K562 (cell line): ENCODE measurements around the gene COPS6. TPM values are rescaled to one million over a fixed set of nuclear protein-coding genes. Genes with fewer than 3 reads are reported as not detected.
A peak's percentile ranks its signal among the peaks of the same experiment; 100 is the strongest.

ENCODE experiments used
- ARHGAP35 ChIP-seq: fragments of 450-650 bp; IDR thresholded peaks from 2 replicates; pipeline ENCODE4 v1.6.1; 2018; ENCODE audit not compliant: partially characterized antibody
- BCOR ChIP-seq: fragments of 450-650 bp; IDR thresholded peaks from 2 replicates; pipeline ENCODE4 v1.6.1; 2016
- CAMTA2 ChIP-seq: fragments of 250-450 bp; sonication (Bioruptor Pico); conservative IDR thresholded peaks from 2 replicates; pipeline ENCODE4 v1.5.1; 2022
- CBFA2T3 ChIP-seq: fragments of 450-650 bp; IDR thresholded peaks from 2 replicates; pipeline ENCODE4 v1.6.1; 2017
- CHAMP1 ChIP-seq: fragments of 450-650 bp; IDR thresholded peaks from 2 replicates; pipeline ENCODE4 v1.6.1; 2016; ENCODE audit warnings: mild to moderate bottlenecking
- DIDO1 ChIP-seq: fragments of 450-650 bp; IDR thresholded peaks from 2 replicates; pipeline ENCODE4 v1.6.1; 2016; ENCODE audit warnings: low read depth, missing biosample characterization, missing genetic modification characterization
- EP300 ChIP-seq: IDR thresholded peaks from 2 replicates; pipeline ENCODE4 v1.6.1; 2012; ENCODE audit warnings: low read length, improper control_type of control experiment
- KAT7 ChIP-seq: sonication (generic); formaldehyde crosslinking; IDR thresholded peaks from 2 replicates; pipeline ENCODE4 v1.8.0; 2022; ENCODE audit warnings: missing genetic modification reagents, mild to moderate bottlenecking, borderline replicate concordance
- KLF1 ChIP-seq: fragments of 450-650 bp; IDR thresholded peaks from 2 replicates; pipeline ENCODE4 v1.6.1; 2016; ENCODE audit warnings: missing genetic modification characterization, missing compliant biosample characterization
- PATZ1 ChIP-seq: fragments of 250-450 bp; sonication (Bioruptor Pico); IDR thresholded peaks from 2 replicates; pipeline ENCODE4 v1.5.0; 2020; ENCODE audit warnings: mild to moderate bottlenecking, borderline replicate concordance
- PBX2 ChIP-seq, 2 experiments: IDR thresholded peaks in 1 of 2; conservative IDR thresholded peaks in 1 of 2; 2 replicates each; pipeline ENCODE4 v1.6.1; 2016; ENCODE audit warnings: low read depth in 2 of 2, mild to moderate bottlenecking in 1 of 2, missing compliant biosample characterization in 1 of 2, missing genetic modification characterization in 1 of 2, moderate library complexity in 1 of 2
- RAD51 ChIP-seq: fragments of 450-650 bp; IDR thresholded peaks from 2 replicates; pipeline ENCODE4 v1.7.1; 2016; ENCODE audit warnings: low read depth, mild to moderate bottlenecking, borderline replicate concordance
- SMAD4 ChIP-seq: fragments of 250-450 bp; sonication (Bioruptor Pico); conservative IDR thresholded peaks from 2 replicates; pipeline ENCODE4 v1.8.0; 2021; ENCODE audit warnings: inconsistent platforms, mild to moderate bottlenecking, moderate library complexity
- SRSF7 ChIP-seq: fragments of 200-400 bp; formaldehyde crosslinking; optimal IDR thresholded peaks from 2 replicates; pipeline ENCODE3; 2017; ENCODE audit warnings: mild to moderate bottlenecking, low read depth, low read length
- TEAD4 ChIP-seq, 2 experiments: sonication (generic) in 1 of 2; formaldehyde crosslinking in 1 of 2; IDR thresholded peaks; 2 replicates each; pipeline versions ENCODE4 v1.6.1 to v1.8.0; 2012 to 2022; ENCODE audit warnings: borderline replicate concordance in 1 of 2, inconsistent platforms in 1 of 2, low read length in 1 of 2, mild to moderate bottlenecking in 1 of 2, missing genetic modification reagents in 1 of 2
- ZNF3 ChIP-seq: fragments of 250-450 bp; sonication (Bioruptor Pico); IDR thresholded peaks from 2 replicates; pipeline ENCODE4 v1.5.0; 2021; ENCODE audit warnings: mild to moderate bottlenecking, moderate library complexity
- ZNF695 ChIP-seq: fragments of 450-650 bp; formaldehyde crosslinking; IDR thresholded peaks from 2 replicates; pipeline ENCODE4 v1.4.0; 2020; ENCODE audit warnings: mild to moderate bottlenecking, moderate library complexity
- polyA plus RNA-seq, 8 experiments: library from polyadenylated mRNA; depleted of rRNA in 4 of 8; stranded (reverse) in 5 of 8; unstranded in 3 of 8; fragments of >200 nt; fragmentation: Nextera tagmentation in 2 of 8; fragmentation: Illumina TruSeq in 1 of 8; extraction: Ambion mirVana in 2 of 8; extraction: Trizol in 1 of 8; gene quantifications; 2 replicates each; pipeline versions ENCODE4 v1.2.1 to v1.2.3, GENCODE V29; 2011 to 2014; ENCODE audit warnings: inconsistent platforms in 1 of 8, missing spikeins in 1 of 8
- total RNA-seq, 7 experiments: library from RNA; depleted of rRNA in 6 of 7; stranded (reverse); fragments of >200 nt in 6 of 7; fragmentation: Illumina TruSeq in 2 of 7; extraction: Trizol in 2 of 7; gene quantifications; 2 replicates each; pipeline versions ENCODE4 v1.2.1 to v1.2.3, GENCODE V29; 2011 to 2021; ENCODE audit warnings: low replicate concordance in 1 of 7

Gene COPS6
- total and polyA plus RNA-seq, 9 of the 15 experiments (the other 6 are each of a cell fraction or from before 2014, with no cell fraction given), result 63.0 to 331 (median 168) TPM

- no peak; the same call in 1 of the 2 replicates for TF ChIP-seq SMAD4 (CRISPR knock-in tag)
- TF ChIP-seq RAD51, result no peak; the same call in 1 of the 2 replicates
- TF ChIP-seq PATZ1 (CRISPR knock-in tag), result peak; percentile 23; the same call in 1 of the 2 replicates
- no peak; the same call in 1 of the 2 replicates for TF ChIP-seq CHAMP1
- TF ChIP-seq KAT7 (CRISPR knock-in tag), result no peak
- TF ChIP-seq ZNF695 (CRISPR knock-in tag), result no peak
- peak; percentile 86 for TF ChIP-seq DIDO1 (tag)
- no peak for TF ChIP-seq PBX2 (CRISPR knock-in tag; IDR thresholded peaks at IDR 0.05; ENCODE audit: low read depth)
- TF ChIP-seq PBX2 (tag; conservative IDR thresholded peaks at IDR 0.05; ENCODE audit: low read depth), result no peak
- TF ChIP-seq EP300, result peak; percentile 46
- no peak for TF ChIP-seq ARHGAP35
- TF ChIP-seq ZNF3, result no peak
- no peak for TF ChIP-seq CAMTA2 (CRISPR knock-in tag)
- no peak for TF ChIP-seq SRSF7
- peak; percentile 27; the same call in 1 of the 2 replicates for TF ChIP-seq KLF1
- no peak for TF ChIP-seq TEAD4 (IDR thresholded peaks at IDR 0.05; ENCODE audit: low read length)
- no peak for TF ChIP-seq TEAD4 (CRISPR knock-in tag; IDR thresholded peaks at IDR 0.05; ENCODE audit: borderline replicate concordance)
- no peak; the same call in none of the 2 replicates for TF ChIP-seq BCOR
- no peak for TF ChIP-seq CBFA2T3
Observed at GRCh38 chr7:100049441-100050291, 39.1 kb upstream of the COPS6 start, which contains the start of gene ZSCAN21 (continued).
